CMK (cell line): ENCODE data around the gene CCL4L2.
"Not testable (repeated sequence)": the region's sequence is repeated elsewhere in the genome, so short reads cannot be mapped to it uniquely, and the experiment has no call there.

ENCODE experiments used
- DNase-seq: peaks from one replicate; pipeline ENCODE4 v3.0.0-alpha.2; 2010; ENCODE audit warnings: low read depth

CCL4L2 gene

GRCh38 chr17:36221581-36222100, 10.8 kb downstream of the CCL4L2 start:
- not testable (repeated sequence) for DNase-seq

GRCh38 chr17:36222967-36223366, 12.1 kb downstream of the CCL4L2 start:
- not testable (repeated sequence) for DNase-seq

GRCh38 chr17:36229644-36230043, 18.8 kb downstream of the CCL4L2 start:
- DNase-seq: not testable (repeated sequence)

GRCh38 chr17:36242046-36242445, 31.2 kb downstream of the CCL4L2 start:
- DNase-seq: not testable (repeated sequence)
